OCI-LY3 (cell line): ENCODE measurements around the gene ARHGAP9.

ENCODE experiments used
- CTCF ChIP-seq: fragments of 200-600, 300-600 bp; sonication (generic); IDR thresholded peaks from 2 replicates; pipeline ENCODE4 v1.5.1; 2014; ENCODE audit warnings: antibody characterized with exemption, low read length, low read depth
- EZH2phosphoT487 ChIP-seq: fragments of 200-600 bp; shearing (Covaris generic); IDR thresholded peaks from 2 replicates; pipeline ENCODE4 v1.6.1; 2018; ENCODE audit warnings: antibody characterized with exemption, mixed run types, low read depth

- TF ChIP-seq CTCF, result no peak
- no peak for TF ChIP-seq EZH2phosphoT487
These were observed 11.8 kb downstream of the ARHGAP9 start for GRCh38 chr12:57467915-57468314.
